Measurements from ENCODE around the gene GNB5. TPM values are rescaled to one million over a fixed set of nuclear protein-coding genes. Genes with fewer than 3 reads are reported as not detected.

GNB5 gene
- total and polyA plus RNA-seq, 2 of the 13 experiments (the other 11 are each of a cell fraction or from before 2014, with no cell fraction given) = 13.7 to 14.4 TPM

GRCh38 chr15:52115598-52116427, 75.4 kb downstream of the GNB5 start (continued):
- TF ChIP-seq HMG20B (CRISPR knock-in tag; conservative IDR thresholded peaks at IDR 0.05) (no peak), ZNF256 (CRISPR knock-in tag; conservative IDR thresholded peaks at IDR 0.05) (no peak), ZNF142 (CRISPR knock-in tag; IDR thresholded peaks at IDR 0.05) (no peak), ZNF589 (CRISPR knock-in tag; conservative IDR thresholded peaks at IDR 0.05) (no peak), MYPOP (CRISPR knock-in tag; IDR thresholded peaks at IDR 0.05) (no peak; the same call in 1 of the 2 replicates), EZH2 (conservative IDR thresholded peaks at IDR 0.05; ENCODE audit: low read depth, low read length) (no peak), ZFP1 (CRISPR knock-in tag; IDR thresholded peaks at IDR 0.05) (0 out of 2 replicates have a peak, but pooled peaks have one; percentile 55), HES4 (CRISPR knock-in tag; IDR thresholded peaks at IDR 0.05; ENCODE audit: borderline replicate concordance) (no peak), GATAD1 (CRISPR knock-in tag; IDR thresholded peaks at IDR 0.05) (no peak), FIP1L1 (IDR thresholded peaks at IDR 0.05; ENCODE audit: borderline replicate concordance, insufficient read depth, low read depth, low read length) (no peak), ZUFSP (CRISPR knock-in tag; IDR thresholded peaks at IDR 0.05; ENCODE audit: borderline replicate concordance) (no peak), IRX3 (CRISPR knock-in tag; IDR thresholded peaks at IDR 0.05; ENCODE audit: borderline replicate concordance, low read depth) (no peak), SP2 (CRISPR knock-in tag; IDR thresholded peaks at IDR 0.05) (no peak), YEATS4 (CRISPR knock-in tag; IDR thresholded peaks at IDR 0.05; ENCODE audit: borderline replicate concordance) (peak; percentile 55; the same call in 1 of the 2 replicates), ZNF782 (CRISPR knock-in tag; IDR thresholded peaks at IDR 0.05; ENCODE audit: borderline replicate concordance) (no peak), TFDP2 (CRISPR knock-in tag; IDR thresholded peaks at IDR 0.05) (peak; percentile 39; the same call in 1 of the 2 replicates)
- TF ChIP-seq, protein P1, sequence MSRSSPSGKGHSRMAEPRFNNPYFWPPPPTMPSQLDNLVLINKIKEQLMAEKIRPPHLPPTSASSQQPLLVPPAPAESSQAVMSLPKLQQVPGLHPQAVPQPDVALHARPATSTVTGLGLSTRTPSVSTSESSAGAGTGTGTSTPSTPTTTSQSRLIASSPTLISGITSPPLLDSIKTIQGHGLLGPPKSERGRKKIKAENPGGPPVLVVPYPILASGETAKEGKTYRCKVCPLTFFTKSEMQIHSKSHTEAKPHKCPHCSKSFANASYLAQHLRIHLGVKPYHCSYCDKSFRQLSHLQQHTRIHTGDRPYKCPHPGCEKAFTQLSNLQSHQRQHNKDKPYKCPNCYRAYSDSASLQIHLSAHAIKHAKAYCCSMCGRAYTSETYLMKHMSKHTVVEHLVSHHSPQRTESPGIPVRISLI (CRISPR knock-in tag; IDR thresholded peaks at IDR 0.05; ENCODE audit: borderline replicate concordance) = no peak

All from HepG2 (cell line).